Stimulated activated CD8-positive, alpha-beta memory T cell treated with anti-CD3 and anti-CD28 coated beads, Interleukin-4, amount 100 ng/mL, for 48 hours (primary cell): Measurements from ENCODE around the gene CD7.
"Not testable (repeated sequence)": the region's sequence is repeated elsewhere in the genome, so short reads cannot be mapped to it uniquely, and the experiment has no call there.

Experiments used
- DNase-seq: peaks from one replicate; pipeline ENCODE4 v3.0.0-alpha.2; 2020

The CD7 gene

DNA sequence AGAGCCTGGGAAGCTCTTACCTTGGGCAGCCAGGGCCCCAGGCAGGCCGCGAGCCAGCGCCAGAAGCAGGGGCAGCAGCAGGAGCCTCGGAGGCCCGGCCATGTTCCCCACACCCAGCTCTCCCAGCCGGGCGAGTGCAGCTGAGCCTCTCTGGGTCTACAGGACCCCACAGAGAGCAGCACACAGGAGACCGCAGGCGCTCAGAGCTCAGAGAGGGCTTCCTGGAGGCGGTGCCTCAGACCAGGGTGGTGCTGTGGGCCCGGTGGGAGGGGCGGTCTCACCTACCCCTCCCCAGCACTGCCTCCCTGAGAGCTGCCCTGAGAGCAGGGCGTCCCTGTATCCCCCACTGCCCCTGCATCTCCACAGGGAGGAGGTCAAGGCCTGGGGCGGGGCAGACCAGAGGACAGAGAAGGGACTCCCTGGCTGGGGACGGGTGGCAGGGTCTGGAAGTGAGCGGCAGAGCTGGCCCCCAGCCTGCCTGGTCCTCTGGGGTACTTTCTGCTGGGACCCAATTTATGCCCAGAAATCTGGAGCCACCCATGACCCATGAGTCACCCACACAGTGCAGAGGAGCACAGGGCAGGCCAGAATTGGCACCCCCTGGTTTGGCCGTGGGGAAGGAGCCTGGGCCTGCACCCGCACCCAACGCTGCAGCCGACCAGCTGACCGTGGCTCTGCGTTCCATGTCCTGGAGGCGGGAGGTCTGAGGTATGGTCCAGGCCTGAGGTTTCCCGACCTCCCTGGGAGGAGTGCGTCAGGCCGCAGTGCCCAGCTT, at the start of gene CD7:
Gene CD7 (minus strand): TSS at position 215 of the 775 bp plus-strand sequence. CDS start 113 bp downstream, at position 102.
- DNase-seq: peak; percentile 83

DNA sequence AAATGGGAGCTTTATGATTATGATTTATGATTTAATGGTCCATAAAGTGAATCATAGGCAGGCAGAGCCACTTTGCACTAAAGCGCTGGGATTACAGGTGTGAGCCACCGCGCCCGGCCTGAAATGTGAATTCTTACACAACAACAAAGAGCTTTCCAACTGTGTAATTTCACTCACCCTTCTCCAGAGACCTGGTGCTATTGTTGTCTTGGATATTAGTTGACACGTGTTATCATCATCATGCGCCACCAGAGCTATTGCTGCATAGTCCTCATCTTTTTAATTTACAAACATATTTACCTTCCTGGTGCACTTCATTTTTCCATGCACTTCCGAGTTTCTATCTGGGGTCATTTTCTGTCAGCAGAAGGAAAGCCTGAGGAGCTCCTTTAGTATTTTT, 49.3 kb upstream of the CD7 start:
- DNase-seq: no peak

DNA sequence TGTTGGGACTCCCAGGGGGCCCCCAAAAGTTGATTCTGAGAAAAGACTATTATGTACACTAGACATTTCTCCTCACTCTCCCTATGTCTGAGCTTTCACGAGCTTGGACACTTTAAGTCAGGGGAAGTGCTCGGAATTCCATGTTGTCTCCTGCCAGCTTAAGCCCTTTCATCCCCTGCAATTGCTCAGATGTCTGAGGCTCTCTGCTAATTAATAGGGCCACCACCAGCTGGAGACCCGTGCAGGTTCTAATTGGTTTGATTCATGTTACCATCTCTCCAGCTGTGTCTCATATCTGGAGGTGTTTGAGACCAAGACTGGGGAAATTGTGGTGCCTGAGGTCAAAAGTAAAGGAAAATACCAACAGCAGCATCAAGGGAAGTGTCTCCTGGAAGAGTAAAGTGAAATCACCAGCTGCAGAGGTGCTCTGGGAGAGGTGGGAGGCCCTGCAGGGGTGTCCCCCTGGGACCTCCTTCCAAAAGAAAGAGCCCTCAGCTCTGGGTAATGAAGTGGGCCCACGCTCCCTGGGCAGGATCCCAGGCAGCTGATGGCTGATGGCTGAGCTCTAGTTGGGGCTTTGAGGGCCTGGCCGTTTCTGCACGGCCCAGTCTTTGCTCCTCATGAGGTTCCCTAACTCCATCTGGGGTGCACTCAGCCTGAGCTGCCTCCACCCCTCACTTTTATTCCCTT, 48.3 kb upstream of the CD7 start:
- no peak for DNase-seq

DNA sequence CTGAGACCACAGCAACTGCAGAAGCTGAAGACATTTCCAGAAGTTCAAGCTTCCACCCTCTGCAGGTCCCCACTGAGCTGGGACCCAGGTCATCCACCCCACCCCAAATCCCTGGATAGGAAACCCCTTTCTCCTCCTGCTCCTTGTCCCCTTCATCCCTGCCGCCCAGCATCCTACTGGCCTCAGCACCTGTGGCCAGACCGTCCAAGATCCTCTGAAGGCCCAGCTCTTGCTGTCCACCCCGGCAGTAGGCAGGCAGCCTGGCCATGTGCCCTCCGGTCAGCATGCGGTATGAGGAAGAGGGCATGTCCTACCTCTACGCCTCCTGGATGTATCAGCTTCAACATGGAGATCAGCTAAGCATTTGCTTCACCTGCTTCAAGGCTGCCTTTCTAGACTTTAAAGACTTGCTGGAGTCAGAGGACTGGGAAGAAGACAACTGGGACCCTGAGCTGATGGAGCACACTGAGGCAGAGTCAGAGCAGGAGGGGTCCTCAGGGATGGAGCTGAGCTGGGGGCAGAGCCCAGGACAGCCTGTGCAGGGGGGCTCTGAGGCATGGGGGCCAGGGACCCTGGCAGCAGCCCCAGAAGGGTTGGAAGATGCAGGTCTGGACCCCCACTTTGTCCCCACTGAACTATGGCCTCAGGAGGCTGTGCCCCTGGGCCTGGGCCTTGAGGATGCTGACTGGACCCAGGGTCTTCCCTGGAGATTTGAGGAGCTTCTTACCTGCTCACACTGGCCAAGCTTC, 44.7 kb upstream of the CD7 start:
- DNase-seq: no peak

DNA sequence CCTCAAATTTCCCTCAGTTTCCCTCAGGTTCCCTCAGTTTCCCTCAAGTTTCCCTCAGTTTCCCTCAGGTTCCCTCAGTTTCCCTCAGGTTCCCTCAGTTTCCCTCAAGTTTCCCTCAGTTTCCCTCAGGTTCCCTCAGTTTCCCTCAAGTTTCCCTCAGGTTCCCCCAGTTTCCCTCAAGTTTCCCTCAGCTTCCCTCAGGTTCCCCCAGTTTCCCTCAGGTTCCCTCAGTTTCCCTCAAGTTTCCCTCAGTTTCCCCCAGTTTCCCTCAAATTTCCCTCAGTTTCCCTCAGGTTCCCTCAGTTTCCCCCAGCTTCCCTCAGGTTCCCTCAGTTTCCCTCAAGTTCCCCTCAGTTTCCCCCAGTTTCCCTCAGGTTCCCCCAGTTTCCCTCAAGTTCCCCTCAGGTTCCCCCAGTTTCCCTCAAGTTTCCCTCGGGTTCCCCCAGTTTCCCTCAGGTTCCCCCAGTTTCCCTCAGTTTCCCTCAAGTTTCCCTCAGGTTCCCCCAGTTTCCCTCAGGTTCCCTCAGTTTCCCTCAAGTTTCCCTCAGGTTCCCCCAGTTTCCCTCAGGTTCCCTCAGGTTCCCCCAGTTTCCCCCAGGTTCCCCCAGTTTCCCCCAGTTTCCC, 42.2 kb upstream of the CD7 start:
- not testable (repeated sequence) for DNase-seq

DNA sequence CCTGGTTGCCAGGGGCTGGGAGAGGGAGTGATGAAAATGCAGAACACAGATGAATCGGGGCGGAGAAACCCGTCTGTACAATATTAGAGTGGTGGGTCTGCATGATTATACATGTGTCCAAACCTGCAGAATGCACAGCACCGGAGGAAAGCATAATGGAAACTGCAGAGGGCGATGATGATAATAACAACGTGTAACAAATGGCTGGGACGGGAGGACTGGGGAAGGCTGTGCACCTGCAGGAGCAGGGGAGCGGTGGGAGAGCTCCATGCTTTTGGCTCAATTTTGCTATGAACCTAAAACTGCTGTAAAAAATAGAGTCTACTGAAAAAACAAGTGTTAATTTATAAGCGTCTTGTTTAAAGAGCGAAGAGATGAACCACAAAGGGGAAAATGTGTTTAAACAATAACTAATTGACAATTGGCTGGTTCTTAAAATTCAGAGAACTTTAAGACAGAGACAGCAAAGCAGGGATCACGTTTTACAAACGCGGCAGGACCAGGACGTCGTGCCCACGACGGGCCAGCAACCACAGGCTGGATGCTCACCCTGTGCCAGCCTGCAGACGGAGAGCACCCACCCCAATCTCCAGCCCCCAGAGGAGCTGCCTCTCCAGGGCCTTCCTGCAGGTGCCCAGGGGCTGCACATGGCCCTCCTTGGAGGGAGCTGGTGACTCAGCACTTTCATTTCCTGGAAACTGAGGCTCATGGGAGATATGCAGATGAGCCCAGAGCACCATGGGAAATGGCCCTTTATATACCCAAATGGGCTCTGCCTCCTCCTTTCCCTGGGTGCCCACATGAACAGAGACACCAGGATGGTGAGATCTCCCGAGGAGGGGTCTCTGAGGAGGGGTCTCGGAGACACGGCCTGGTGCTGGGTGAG, 41.3 kb upstream of the CD7 start, which contains the start of gene TEX19:
Gene TEX19 (plus strand): TSS at position 783 of the 886 bp plus-strand sequence. CDS start 2,904 bp downstream, outside the sequence.
- DNase-seq: no peak

DNA sequence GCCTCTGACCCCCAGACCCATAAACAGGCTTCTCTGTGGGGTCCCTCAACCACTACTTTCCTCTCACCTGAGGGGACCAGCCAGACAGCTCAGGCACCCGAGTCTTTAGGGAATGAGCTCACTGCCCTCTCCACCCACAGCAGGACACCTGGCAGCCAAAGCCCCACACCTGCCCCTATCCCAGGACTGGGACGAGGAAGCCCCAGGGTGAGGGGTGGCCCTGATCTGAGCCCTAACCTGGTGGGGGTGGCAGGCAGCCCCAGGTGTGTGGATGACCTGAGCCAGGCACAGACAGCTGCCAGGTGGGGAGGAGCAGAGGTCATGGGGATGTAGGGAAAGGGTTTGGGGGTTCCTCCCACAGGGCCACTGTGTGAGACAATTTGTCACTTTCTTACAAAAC, 40.0 kb upstream of the CD7 start:
- no peak for DNase-seq

DNA sequence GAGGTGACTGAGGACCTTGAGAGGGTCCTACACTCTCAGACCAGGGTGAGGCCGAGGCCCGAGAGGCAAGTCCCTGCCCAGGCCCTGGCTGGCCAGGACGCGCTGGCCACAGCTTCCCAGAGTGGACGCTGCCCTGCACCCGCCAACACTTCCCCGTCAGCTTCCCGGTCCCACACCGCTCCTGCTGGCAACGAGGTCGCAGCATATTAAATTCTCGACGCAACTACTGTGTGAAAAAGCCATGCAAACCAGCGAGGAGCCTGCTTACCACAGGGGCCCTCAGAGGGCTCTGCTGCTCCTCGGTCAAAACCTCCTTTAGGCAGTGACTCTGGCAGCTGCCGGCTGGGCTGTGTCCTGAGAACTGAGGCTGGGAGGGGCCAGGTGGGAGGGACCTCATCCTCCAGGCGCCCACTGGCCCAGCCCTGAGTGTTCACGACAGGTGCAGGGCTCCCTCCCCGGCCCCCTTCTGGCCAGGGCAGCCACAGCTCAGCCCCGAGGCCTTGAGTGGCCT, 39.5 kb upstream of the CD7 start:
- DNase-seq: no peak

DNA sequence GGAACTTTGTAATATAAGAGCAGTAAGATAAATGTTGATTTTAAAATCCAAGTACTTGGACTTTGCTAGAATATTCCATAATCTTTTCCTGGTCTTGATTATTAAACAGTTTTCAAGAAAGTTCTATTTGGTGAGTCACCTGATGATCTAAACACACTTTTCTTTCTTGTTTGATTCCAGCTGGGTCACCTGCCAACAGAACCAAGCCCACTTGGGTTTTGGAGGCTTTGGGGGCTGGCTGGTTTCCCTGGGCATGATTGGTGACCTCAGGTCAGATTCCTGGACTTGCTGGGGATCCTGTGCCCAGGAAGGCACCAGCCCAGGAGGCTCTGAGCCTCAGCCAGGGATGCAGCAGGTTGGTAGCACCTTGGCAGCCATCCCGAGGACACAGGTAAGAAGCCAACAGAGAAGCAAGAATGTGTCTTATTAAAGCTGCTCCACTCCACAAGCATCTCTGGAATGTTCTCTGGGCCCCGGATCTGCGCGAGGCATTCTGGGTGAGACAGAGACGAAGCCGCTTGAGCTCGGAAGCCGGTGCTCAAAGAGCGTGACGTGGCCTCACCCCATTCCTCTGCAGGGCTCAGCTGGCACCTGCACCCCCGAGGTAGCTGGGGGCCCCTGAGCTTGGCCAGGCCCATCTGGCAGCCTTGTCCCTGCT, 38.5 kb upstream of the CD7 start:
- no peak for DNase-seq

DNA sequence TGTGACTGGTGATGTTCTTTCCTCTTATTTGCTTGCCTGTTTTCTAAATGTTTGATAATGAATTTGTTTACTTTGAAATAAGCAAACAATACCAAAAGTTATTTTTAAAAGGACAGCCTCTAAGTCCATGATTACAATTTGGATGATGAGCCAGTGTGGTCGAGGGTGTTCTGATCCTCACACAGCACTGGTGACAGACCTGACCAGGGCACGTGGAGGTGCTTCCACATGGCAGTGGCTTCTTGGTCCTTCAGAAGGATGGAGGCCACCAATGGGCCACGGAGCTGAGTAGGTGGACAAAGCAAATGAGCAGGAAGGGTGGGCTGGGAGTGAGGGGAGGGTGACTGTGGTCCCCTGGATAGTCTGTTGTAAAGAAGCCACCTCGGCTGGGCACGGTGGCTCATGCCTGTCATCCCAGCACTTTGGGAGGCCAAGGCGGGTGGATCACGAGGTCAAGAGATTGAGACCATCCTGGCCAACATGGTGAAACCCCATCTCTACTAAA, 37.4 kb upstream of the CD7 start:
- DNase-seq: no peak

DNA sequence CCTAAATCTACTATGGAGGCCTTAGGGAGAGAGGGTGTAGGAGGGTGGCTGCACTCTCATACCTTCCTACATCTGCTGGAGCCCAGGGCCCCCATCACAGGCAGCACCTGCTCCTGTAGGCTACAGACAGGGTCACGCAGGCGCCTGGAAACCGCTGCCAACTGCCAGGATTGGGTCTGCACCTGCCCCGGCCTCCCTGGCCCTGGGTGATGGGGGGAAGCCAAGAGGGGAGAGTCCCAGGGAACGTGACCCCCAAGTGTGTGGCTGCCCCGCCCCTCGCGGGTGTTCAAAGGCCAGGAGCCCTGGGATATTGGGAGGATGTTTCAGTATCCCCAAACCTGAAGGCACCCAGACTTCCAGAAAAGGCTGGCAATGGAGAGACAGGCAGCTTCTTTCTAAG, 36.1 kb upstream of the CD7 start:
- no peak for DNase-seq

DNA sequence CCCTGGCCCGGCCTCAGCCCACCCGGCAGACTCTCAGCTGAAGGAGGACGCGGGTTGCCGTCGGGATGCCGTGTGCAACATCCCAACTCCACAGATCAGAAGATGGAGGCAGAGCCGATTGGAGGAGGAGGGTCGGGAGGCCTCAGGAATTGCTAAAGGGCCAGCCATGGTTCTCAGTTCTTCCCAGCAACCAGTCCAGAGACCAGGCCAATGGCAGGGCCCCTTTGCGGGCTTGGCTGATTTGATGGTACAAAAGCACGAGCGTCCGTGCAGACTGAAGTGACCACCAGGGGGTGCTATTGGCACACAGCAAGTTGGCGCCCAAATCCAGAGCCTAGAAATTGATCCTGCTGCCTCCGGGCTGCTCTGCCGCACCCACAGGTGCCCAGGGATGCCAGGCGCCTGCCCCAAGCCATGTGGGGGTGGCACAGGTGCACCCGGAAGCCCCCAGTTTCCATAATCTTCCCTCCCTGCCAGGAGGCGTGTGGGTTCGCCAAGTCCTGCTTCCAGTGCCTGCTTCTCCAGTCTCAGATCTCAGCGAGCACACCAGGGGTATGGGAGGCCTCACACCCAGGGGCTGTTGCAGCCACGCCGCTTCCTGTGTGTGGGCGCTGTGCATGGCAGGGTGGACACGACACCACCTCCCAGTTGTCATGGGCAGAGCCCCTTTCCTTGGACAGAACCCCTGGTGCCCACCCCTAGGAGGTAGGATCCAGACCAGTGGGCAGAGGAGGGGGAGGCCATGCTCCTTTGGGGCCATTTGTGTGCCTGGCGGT, 34.5 kb upstream of the CD7 start:
- DNase-seq: peak; percentile 90

DNA sequence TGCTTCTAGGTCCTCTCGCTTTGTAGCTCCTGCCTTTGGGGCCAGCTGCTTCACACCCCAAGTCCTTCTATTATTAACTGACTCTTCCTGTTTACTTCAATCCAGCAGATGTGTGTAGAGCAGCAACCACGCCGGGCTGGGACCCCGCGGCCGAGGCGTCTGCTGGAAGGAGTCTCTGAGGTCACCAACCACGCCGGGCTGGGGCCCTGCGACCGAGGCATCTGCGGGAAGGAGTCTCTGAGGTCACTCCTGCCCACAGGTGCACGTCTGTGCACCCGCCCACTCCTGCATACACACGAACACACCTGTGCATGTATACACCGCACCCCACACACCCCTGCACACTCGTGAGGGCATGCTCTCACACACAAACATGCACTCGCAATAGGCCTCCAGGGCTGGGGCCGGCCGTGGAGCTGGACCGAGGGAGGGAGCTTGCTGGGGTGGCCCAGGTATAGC, 33.9 kb upstream of the CD7 start:
- no peak for DNase-seq

DNA sequence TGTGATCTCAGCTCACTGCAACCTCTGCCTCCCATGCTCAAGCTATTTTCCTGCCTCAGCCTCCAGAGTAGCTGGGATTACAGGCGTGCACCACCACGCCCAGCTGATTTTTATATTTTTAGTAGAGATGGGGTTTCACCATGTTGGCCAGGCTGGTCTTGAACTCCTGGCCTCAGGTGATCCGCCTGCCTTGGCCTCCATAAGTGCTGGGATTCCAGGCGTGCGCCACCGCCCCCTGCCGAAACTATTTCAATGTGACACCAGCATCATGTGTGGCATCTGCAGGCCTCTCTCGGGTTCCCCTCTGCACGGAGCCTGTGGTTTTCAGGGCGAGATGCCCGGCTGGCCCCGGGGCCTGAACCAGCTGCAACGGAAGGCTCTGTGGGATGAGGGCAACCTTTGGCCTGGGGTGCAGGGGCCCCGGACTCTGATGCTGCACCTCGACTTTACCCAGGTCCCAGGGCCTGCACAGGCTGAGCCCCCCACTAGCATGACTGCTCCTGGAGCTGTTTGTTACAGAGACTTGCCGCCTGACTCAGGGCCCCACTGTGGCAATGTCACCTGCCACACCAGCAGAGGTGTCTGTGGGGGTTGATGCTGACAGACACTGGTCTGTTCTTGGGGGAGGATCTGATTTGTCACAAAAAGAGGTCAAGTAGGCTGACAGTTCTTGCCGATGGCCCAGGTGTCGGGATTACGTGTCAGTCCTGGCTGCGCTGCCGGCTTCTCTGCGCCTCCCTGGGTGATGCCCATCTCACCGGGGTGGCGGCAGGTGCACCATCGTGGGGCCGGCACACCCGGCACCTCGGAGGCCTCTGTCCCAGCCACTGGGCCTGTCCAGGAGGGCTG, 33.0 kb upstream of the CD7 start:
- DNase-seq: peak; percentile 75

DNA sequence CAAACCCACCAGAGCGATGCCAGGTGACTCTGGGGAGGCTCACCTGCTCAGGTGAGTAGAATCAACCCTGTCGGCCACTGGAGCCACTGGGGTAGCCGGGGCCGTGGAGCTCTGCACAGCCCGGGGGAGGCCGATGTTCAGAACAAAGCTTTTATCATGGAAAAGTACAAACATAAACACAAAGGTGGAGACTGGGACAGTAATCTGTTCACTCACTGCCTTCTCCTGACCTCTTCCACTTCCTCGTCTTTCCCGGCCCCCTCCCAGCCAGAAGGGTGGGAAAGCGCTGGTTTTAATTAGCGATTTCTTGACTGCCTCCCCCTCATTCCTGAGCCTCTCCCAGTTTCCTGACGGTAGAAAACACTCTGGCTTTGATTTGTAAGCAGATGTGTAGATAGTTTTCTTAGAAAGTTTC, 31.9 kb upstream of the CD7 start:
- DNase-seq: no peak

DNA sequence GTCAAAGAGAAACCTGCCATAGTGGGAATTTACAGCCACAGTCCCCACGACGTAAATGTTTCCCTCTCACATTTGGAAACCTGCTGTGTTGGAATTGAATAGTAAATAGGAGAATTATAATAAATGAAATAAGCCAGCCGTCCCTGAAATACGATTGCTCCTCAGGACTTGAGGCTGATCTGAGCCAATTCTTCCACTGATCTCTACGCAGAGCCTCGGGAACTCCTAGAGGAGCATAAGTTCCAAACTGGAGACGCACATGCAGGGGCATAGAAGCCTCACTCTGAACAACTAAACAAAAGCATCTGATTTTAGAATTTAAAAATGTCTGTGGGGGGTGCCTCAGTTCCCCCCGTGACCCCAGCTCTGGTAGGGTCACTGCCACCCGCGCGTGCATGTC, 31.5 kb upstream of the CD7 start:
- no peak for DNase-seq

DNA sequence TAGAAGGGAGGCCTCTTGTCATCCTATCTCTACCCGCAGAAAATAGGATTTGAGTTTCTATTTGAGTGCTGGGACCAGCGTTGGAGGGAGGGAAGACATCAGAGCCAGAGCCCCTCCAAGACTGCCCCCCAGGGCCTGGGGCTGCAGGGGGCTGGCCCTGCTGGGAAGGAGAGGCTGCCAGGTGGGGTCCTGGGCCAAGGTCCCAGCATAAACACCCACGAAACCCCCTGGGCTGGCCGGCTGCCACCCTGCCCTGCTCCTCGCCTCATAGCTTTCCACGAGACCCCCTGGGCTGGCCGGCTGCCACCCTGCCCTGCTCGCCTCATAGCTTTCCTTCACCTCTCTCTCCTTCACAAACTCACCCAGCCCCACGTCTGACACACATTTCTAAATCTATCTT, 31.0 kb upstream of the CD7 start:
- no peak for DNase-seq

DNA sequence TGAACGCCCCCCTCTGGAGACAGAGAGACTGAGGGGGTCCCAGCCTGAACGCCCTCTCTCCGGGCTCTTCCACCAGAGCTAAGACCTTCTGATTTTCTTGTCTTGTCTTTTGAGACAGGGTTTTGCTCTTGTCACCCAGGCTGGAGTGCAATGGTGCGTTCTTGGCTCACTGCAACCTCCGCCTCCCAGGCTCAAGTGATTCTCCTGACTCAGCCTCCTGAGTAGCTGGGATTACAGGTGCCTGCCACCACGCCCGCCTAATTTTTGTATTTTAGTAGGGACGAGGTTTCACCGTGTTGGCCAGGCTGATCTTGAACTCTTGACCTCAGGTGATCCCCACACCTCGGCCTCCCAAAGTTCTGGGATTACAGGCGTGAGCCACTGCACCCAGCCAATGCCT, 30.6 kb upstream of the CD7 start:
- DNase-seq: not testable (repeated sequence)
